Activated CD8-positive, alpha-beta T cell treated with anti-CD3 and anti-CD28 coated beads for 36 hours (primary cell): ENCODE measurements around the gene BBS7. TPM values are rescaled to one million over a fixed set of nuclear protein-coding genes. Genes with fewer than 3 reads are reported as not detected.

ENCODE experiments used
- ATAC-seq: fragments of 200-7000 bp; cut with Tn5 transposase; one replicate; pipeline ENCODE4 v1.10.0; 2021; ENCODE audit warnings: mild to moderate bottlenecking, moderate library complexity
- CTCF ChIA-PET: fragments of 350-600 bp; sonication (Branson Sonifier 250); formaldehyde crosslinking; loops from one replicate; lab custom pipeline; 2021; ENCODE audit warnings: antibody characterized with exemption; lab: Charles Lee
- POLR2A ChIA-PET: fragments of 350-600 bp; sonication (Branson Sonifier 250); formaldehyde crosslinking; loops from one replicate; lab custom pipeline; 2021; ENCODE audit warnings: antibody characterized with exemption; lab: Charles Lee
- DNase-seq: peaks from one replicate; pipeline ENCODE4 v3.0.0-alpha.2; 2020
- H3K27ac Mint-ChIP-seq: one replicate; pipeline ENCODE4 v1.8.0; 2021; ENCODE audit warnings: mild to moderate bottlenecking, mixed read lengths
- H3K27me3 Mint-ChIP-seq: one replicate; pipeline ENCODE4 v1.8.0; 2021; ENCODE audit warnings: mixed read lengths
- H3K36me3 Mint-ChIP-seq: one replicate; pipeline ENCODE4 v1.8.0; 2021; ENCODE audit warnings: low read depth, mixed read lengths
- H3K4me1 Mint-ChIP-seq: one replicate; pipeline ENCODE4 v1.8.0; 2021; ENCODE audit warnings: low read depth, mixed read lengths
- H3K4me3 Mint-ChIP-seq: one replicate; pipeline ENCODE4 v1.8.0; 2021; ENCODE audit warnings: mild to moderate bottlenecking, moderate library complexity, mixed read lengths
- H3K9me3 Mint-ChIP-seq: one replicate; pipeline ENCODE4 v1.8.0; 2021; ENCODE audit warnings: mixed read lengths
- intact Hi-C: fragments of 100-400 bp; cut with micrococcal nuclease; formaldehyde crosslinking; loops from one replicate; pipeline ENCODE4 v1.10.0; 2022
- total RNA-seq, 2 experiments: library from RNA; stranded (reverse); gene quantifications; one replicate each; pipeline ENCODE4 v1.2.3, GENCODE V29; 2021
- TF ChIP-seq, protein P1 (sequence below): fragments of 200-600 bp; IDR thresholded peaks from one replicate; pipeline ENCODE4 v1.8.0; 2022; ENCODE audit warnings: antibody characterized with exemption, mild to moderate bottlenecking

BBS7 gene
- total RNA-seq, 2 experiments from 2014 or later = 12.7 to 15.8 TPM

DNA sequence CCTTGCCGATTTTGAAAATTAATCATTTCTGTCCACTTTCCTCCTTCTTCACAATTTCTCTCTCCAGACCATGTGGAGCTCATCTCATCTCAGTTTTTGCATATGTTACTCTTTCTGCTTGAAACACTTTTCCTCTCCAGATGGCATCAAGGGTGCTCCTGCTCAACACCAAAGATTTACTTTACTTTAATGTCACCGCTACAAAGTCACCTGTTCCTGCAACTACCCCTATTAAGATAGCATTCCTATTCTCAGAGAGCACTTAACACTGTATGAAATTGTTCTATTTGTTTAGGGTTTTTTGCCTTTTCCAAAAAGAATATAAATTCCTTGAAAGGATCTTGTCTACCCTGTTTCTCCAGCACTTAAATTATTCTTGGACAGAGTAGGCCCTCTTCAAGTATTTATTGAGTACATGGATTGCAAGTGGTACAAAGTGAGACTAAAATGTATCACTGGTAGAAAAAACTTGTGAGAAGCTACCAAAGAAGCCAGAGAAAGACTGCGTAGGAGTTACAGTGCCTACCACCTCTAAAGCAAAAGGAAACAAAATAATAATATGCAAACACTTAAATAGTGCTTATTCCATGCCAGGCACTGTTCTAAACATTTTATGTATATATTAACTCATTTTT, 70.3 kb downstream of the BBS7 start:
- TF ChIP-seq, protein P1, sequence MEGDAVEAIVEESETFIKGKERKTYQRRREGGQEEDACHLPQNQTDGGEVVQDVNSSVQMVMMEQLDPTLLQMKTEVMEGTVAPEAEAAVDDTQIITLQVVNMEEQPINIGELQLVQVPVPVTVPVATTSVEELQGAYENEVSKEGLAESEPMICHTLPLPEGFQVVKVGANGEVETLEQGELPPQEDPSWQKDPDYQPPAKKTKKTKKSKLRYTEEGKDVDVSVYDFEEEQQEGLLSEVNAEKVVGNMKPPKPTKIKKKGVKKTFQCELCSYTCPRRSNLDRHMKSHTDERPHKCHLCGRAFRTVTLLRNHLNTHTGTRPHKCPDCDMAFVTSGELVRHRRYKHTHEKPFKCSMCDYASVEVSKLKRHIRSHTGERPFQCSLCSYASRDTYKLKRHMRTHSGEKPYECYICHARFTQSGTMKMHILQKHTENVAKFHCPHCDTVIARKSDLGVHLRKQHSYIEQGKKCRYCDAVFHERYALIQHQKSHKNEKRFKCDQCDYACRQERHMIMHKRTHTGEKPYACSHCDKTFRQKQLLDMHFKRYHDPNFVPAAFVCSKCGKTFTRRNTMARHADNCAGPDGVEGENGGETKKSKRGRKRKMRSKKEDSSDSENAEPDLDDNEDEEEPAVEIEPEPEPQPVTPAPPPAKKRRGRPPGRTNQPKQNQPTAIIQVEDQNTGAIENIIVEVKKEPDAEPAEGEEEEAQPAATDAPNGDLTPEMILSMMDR = no peak
- CTCF ChIA-PET = interaction anchor here (1.5 to 1.6 kb wide), 2 partner anchors 24 to 70 kb away, joined by 3 to 4 read pairs; partner anchors contain the start of gene BBS7
- POLR2A ChIA-PET = interaction anchor here (0.9 to 1.9 kb wide), 3 partner anchors 13 to 24 kb away, joined by 3 to 8 read pairs (median 4); partner anchors contain the start of gene CCNA2
- no peaks in the 10 kb centered on the region for H3K9me3 Mint-ChIP-seq
- ATAC-seq (no peak), DNase-seq (no peak)
- peaks cover 47% of the 10 kb centered on the region for H3K4me1 Mint-ChIP-seq
- H3K36me3 Mint-ChIP-seq = peaks cover 20% of the 10 kb centered on the region
- peak overlapping the region; percentile 82 for H3K4me3 Mint-ChIP-seq
- intact Hi-C loops = loop anchor here (5.0 kb wide), 1 partner anchor 93 kb away; no protein-coding TSS in a partner anchor
- no peaks in the 10 kb centered on the region for H3K27me3 Mint-ChIP-seq
- H3K27ac Mint-ChIP-seq = peak overlapping the region; percentile 96

DNA sequence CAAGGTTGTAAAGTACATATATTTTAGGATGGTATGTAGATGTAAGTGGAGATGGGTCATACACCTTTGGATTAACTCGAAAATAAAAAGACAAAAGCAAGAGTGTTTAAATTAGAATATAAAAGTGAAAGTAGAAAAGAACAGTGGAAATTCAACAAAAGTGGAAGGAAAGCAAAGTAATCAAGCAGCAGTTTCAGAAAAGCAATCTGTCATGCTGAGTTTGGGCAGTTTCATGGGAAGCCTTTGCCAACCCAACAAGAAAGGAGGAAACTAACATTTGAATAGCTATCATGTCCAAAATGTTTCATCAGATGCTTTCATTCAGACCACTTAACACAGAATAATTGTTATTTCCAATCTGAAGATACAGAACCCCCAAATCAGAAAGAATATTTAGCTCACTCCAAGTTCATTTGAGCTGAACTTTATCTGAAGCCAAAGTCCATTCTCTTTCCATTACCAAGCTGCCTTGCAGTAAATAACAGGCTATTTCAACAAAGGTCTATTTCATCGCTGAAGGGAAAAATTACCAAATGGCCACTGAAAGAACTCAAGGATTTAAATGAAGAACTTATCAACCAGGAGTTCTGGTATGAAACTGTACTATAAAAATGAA, 71.0 kb downstream of the BBS7 start:
- H3K27me3 Mint-ChIP-seq = peaks cover 6% of the 10 kb centered on the region
- no peak for ATAC-seq
- no peak for DNase-seq
- CTCF ChIA-PET = no interaction called here
- H3K27ac Mint-ChIP-seq = peak overlapping the region; percentile 96
- intact Hi-C loops = no loop called here
- POLR2A ChIA-PET = interaction anchor here (0.9 to 1.6 kb wide), 2 partner anchors 14 to 16 kb away, joined by 3 to 4 read pairs; no protein-coding TSS in a partner anchor
- H3K36me3 Mint-ChIP-seq = peaks cover 15% of the 10 kb centered on the region
- H3K9me3 Mint-ChIP-seq = no peaks in the 10 kb centered on the region
- peaks cover 42% of the 10 kb centered on the region for H3K4me1 Mint-ChIP-seq
- H3K4me3 Mint-ChIP-seq = peak overlapping the region; percentile 82
- TF ChIP-seq, protein P1 = no peak

DNA sequence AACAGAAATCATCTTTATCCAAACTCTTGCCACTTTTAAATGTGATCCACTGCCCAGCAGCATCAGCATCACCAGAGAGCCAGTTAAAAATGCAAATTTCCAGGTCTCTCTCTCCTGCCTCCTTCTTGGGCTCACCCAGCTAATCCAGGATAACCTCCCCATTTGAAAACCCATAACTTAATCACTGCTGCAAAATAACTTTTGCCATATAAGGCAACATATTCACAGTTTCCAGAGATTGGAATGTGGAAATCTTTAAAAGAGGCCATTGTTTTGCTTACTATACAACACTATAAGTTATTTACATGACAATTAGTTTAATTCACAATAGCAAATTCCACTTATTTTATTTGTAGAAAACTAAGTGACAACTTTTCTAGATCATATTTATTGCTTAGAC, 74.0 kb downstream of the BBS7 start:
- CTCF ChIA-PET = interaction anchor here (1.6 kb wide), 1 partner anchor 26 kb away, joined by 3 read pairs; no protein-coding TSS in a partner anchor

DNA sequence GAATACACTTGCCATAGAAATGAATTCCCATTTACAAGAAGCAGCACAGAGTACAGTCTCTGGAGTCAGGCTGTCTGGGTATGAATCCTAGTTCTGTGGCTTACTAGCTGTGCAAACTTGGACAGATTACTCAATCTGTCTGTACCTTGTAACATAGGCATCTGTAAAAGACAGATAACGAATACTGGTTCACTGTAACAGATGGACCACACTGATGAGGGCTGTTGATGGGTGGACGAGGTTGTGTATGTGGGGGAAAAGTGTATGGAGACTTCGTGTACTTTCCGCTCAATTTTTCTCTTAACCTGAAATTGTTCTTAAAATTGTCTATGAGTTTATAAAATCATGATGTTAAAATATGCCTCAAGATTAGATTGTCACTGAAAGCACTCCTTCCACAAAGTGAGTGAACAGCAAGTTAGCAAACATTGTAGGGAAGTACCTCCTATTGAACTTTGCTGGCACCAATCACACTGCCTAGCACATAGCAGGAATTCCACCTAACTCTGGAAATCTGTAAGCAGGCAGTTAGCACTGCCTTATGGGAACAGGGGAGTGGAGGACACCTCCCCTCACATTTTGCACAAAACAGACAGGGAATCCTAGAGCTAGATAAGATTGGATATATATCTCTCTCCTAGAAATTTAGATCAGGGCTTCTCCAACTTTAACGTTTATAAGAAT, 75.6 kb downstream of the BBS7 start:
- TF ChIP-seq, protein P1 = no peak
- POLR2A ChIA-PET = no interaction called here

More for the DNA sequence above, 74.0 kb downstream of the BBS7 start:
- Mint-ChIP-seq H3K36me3 (no peaks in the 10 kb centered on the region), H3K4me3 (no peak overlapping the region), H3K27me3 (peaks cover 11% of the 10 kb centered on the region), H3K27ac (no peak overlapping the region), H3K4me1 (peaks cover 31% of the 10 kb centered on the region), H3K9me3 (no peaks in the 10 kb centered on the region)
- intact Hi-C loops = no loop called here
- TF ChIP-seq, protein P1 = no peak
- POLR2A ChIA-PET = no interaction called here
- ATAC-seq = no peak
- no peak for DNase-seq

More for the DNA sequence above, 75.6 kb downstream of the BBS7 start:
- CTCF ChIA-PET = interaction anchor here (0.6 kb wide), 1 partner anchor 98 kb away, joined by 3 read pairs; the partner anchor contains the start of gene ANXA5
- Mint-ChIP-seq H3K4me3 (no peak overlapping the region), H3K9me3 (no peaks in the 10 kb centered on the region), H3K4me1 (peaks cover 18% of the 10 kb centered on the region), H3K27ac (no peak overlapping the region), H3K36me3 (no peaks in the 10 kb centered on the region), H3K27me3 (peaks cover 11% of the 10 kb centered on the region)
- ATAC-seq (no peak), DNase-seq (no peak)
- intact Hi-C loops = no loop called here
